Activated B cell treated with CpG ODN at 0.5 μM for 24 hours (primary cell): ENCODE data around the gene POT1. TPM values are rescaled to one million over a fixed set of nuclear protein-coding genes. Genes with fewer than 3 reads are reported as not detected.

Experiments
- ATAC-seq: fragments of 200-7000 bp; cut with Tn5 transposase; one replicate; pipeline ENCODE4 v1.10.0; 2021; ENCODE audit warnings: low read depth, mild to moderate bottlenecking, moderate library complexity
- CTCF ChIA-PET: fragments of 350-600 bp; sonication (Branson Sonifier 250); formaldehyde crosslinking; loops from one replicate; lab custom pipeline; 2021; ENCODE audit warnings: antibody characterized with exemption; lab: Charles Lee
- POLR2A ChIA-PET: fragments of 350-600 bp; sonication (Branson Sonifier 250); formaldehyde crosslinking; loops from one replicate; lab custom pipeline; 2021; ENCODE audit warnings: antibody characterized with exemption; lab: Charles Lee
- DNase-seq: peaks from one replicate; pipeline ENCODE4 v3.0.0; 2022
- H3K27ac Mint-ChIP-seq: one replicate; pipeline ENCODE4 v1.8.0; 2020; ENCODE audit warnings: mixed read lengths
- H3K27me3 Mint-ChIP-seq: one replicate; pipeline ENCODE4 v1.8.0; 2021; ENCODE audit warnings: mixed read lengths
- H3K36me3 Mint-ChIP-seq: one replicate; pipeline ENCODE4 v1.8.0; 2021; ENCODE audit warnings: low read depth, mixed read lengths
- H3K4me1 Mint-ChIP-seq: one replicate; pipeline ENCODE4 v1.8.0; 2021; ENCODE audit warnings: mixed read lengths
- H3K4me3 Mint-ChIP-seq: one replicate; pipeline ENCODE4 v1.8.0; 2020; ENCODE audit warnings: mild to moderate bottlenecking, mixed read lengths
- H3K9me3 Mint-ChIP-seq: one replicate; pipeline ENCODE4 v1.8.0; 2020; ENCODE audit warnings: mixed read lengths
- CTCF ChIP-seq: fragments of 200-600 bp; IDR thresholded peaks from one replicate; pipeline ENCODE4 v1.8.0; 2022; ENCODE audit warnings: antibody characterized with exemption, mild to moderate bottlenecking
- intact Hi-C: fragments of 100-400 bp; cut with micrococcal nuclease; formaldehyde crosslinking; loops from one replicate; pipeline ENCODE4 v1.15.1; 2024
- total RNA-seq: library from RNA; stranded (reverse); gene quantifications from 2 replicates; pipeline ENCODE4 v1.2.3, GENCODE V29; 2022

POT1 gene
- total RNA-seq, 1 donor from 2014 or later, result 26.8 TPM

- H3K27ac Mint-ChIP-seq, result no peak overlapping the region
- no peak for DNase-seq
- ATAC-seq, result no peak
- H3K4me1 Mint-ChIP-seq, result no peaks in the 10 kb centered on the region
- CTCF ChIA-PET, result no interaction called here
- TF ChIP-seq CTCF, result no peak
- H3K36me3 Mint-ChIP-seq, result no peaks in the 10 kb centered on the region
- no peaks in the 10 kb centered on the region for H3K9me3 Mint-ChIP-seq
- POLR2A ChIA-PET, result no interaction called here
- peaks cover 2% of the 10 kb centered on the region for H3K27me3 Mint-ChIP-seq
- H3K4me3 Mint-ChIP-seq, result no peak overlapping the region
- intact Hi-C loops, result no loop called here
Observed at GRCh38 chr7:124813994-124814798, 115.4 kb downstream of the POT1 start.

- no peak for TF ChIP-seq CTCF
- POLR2A ChIA-PET, result no interaction called here
- H3K27me3 Mint-ChIP-seq, result peaks cover 2% of the 10 kb centered on the region
- H3K4me3 Mint-ChIP-seq, result no peak overlapping the region
- no peaks in the 10 kb centered on the region for H3K4me1 Mint-ChIP-seq
- no peak for DNase-seq
- CTCF ChIA-PET, result no interaction called here
- intact Hi-C loops, result no loop called here
- H3K9me3 Mint-ChIP-seq, result no peaks in the 10 kb centered on the region
- H3K36me3 Mint-ChIP-seq, result no peaks in the 10 kb centered on the region
- no peak for ATAC-seq
- no peak overlapping the region for H3K27ac Mint-ChIP-seq
Observed at GRCh38 chr7:124812764-124813163, 116.9 kb downstream of the POT1 start.

- no peaks in the 10 kb centered on the region for H3K4me1 Mint-ChIP-seq
- no peak for TF ChIP-seq CTCF
Observed at GRCh38 chr7:124811341-124811740, 118.3 kb downstream of the POT1 start.

GRCh38 chr7:124810605-124811004, 119.0 kb downstream of the POT1 start:
- H3K36me3 Mint-ChIP-seq, result no peaks in the 10 kb centered on the region
- intact Hi-C loops, result no loop called here
- H3K27ac Mint-ChIP-seq, result no peak overlapping the region
- H3K4me3 Mint-ChIP-seq, result no peak overlapping the region
- DNase-seq (no peak), ATAC-seq (no peak)
- POLR2A ChIA-PET, result no interaction called here
- no peaks in the 10 kb centered on the region for H3K9me3 Mint-ChIP-seq
- CTCF ChIA-PET, result no interaction called here
- peaks cover 2% of the 10 kb centered on the region for H3K27me3 Mint-ChIP-seq
- no peaks in the 10 kb centered on the region for H3K4me1 Mint-ChIP-seq
- TF ChIP-seq CTCF, result no peak

More at GRCh38 chr7:124811341-124811740, 118.3 kb downstream of the POT1 start:
- CTCF ChIA-PET, result no interaction called here
- no peaks in the 10 kb centered on the region for H3K36me3 Mint-ChIP-seq
- H3K4me3 Mint-ChIP-seq, result no peak overlapping the region
- POLR2A ChIA-PET, result no interaction called here
- no peak for ATAC-seq
- intact Hi-C loops, result no loop called here
- H3K27me3 Mint-ChIP-seq, result peaks cover 2% of the 10 kb centered on the region
- no peaks in the 10 kb centered on the region for H3K9me3 Mint-ChIP-seq
- no peak overlapping the region for H3K27ac Mint-ChIP-seq
- no peak for DNase-seq

- Mint-ChIP-seq H3K4me1 (no peaks in the 10 kb centered on the region), H3K27me3 (no peaks in the 10 kb centered on the region), H3K27ac (no peak overlapping the region), H3K36me3 (no peaks in the 10 kb centered on the region), H3K9me3 (no peaks in the 10 kb centered on the region), H3K4me3 (no peak overlapping the region)
- ChIA-PET CTCF (no interaction called here), POLR2A (no interaction called here)
- intact Hi-C loops, result no loop called here
- DNase-seq (no peak), ATAC-seq (no peak)
- TF ChIP-seq CTCF, result no peak
Observed at GRCh38 chr7:124808206-124808605, 121.4 kb downstream of the POT1 start.
